ENCODE measurements around the gene EIF5.

Gene EIF5

GRCh38 chr14:103333754-103334643, at the start of gene EIF5:
Gene EIF5, plus strand, starts transcription at chr14:103334237. Its CDS starts 1,624 bp downstream, at chr14:103335861.
- DNase-seq (ENCODE audit: low read depth in 3 of 3): peak; percentile 99

- no peak for DNase-seq (ENCODE audit: low read depth in 3 of 3)
Observed at GRCh38 chr14:103284574-103285467, 49.2 kb upstream of the EIF5 start.

GRCh38 chr14:103286460-103286859, 47.6 kb upstream of the EIF5 start:
- DNase-seq (ENCODE audit: low read depth in 3 of 3): no peak

- no peak for DNase-seq (ENCODE audit: low read depth in 3 of 3)
Observed at GRCh38 chr14:103286968-103287850, 46.8 kb upstream of the EIF5 start.

- DNase-seq (ENCODE audit: low read depth in 3 of 3): no peak
Observed at GRCh38 chr14:103288076-103288766, 45.8 kb upstream of the EIF5 start.

GRCh38 chr14:103290056-103290455, 44.0 kb upstream of the EIF5 start:
- no peak for DNase-seq (ENCODE audit: low read depth in 3 of 3)

GRCh38 chr14:103290494-103290893, 43.5 kb upstream of the EIF5 start:
- no peak for DNase-seq (ENCODE audit: low read depth in 3 of 3)

GRCh38 chr14:103290961-103291360, 43.1 kb upstream of the EIF5 start:
- no peak for DNase-seq (ENCODE audit: low read depth in 3 of 3)

GRCh38 chr14:103292426-103293374, 41.3 kb upstream of the EIF5 start:
- peak; percentile 55 to 71 (median 57) for DNase-seq (ENCODE audit: low read depth in 3 of 3)

GRCh38 chr14:103293465-103293864, 40.6 kb upstream of the EIF5 start:
- DNase-seq (ENCODE audit: low read depth in 3 of 3): no peak

GRCh38 chr14:103294091-103294490, 39.9 kb upstream of the EIF5 start:
- no peak for DNase-seq (ENCODE audit: low read depth in 3 of 3)

GRCh38 chr14:103296007-103296406, 38.0 kb upstream of the EIF5 start:
- DNase-seq (ENCODE audit: low read depth in 3 of 3): no peak

GRCh38 chr14:103296987-103297386, 37.0 kb upstream of the EIF5 start:
- no peak for DNase-seq (ENCODE audit: low read depth in 3 of 3)

GRCh38 chr14:103298620-103299019, 35.4 kb upstream of the EIF5 start:
- no peak for DNase-seq (ENCODE audit: low read depth in 3 of 3)

GRCh38 chr14:103301512-103302354, 32.3 kb upstream of the EIF5 start:
- DNase-seq (ENCODE audit: low read depth in 3 of 3): no peak

- no peak for DNase-seq (ENCODE audit: low read depth in 3 of 3)
Observed at GRCh38 chr14:103302966-103303365, 31.1 kb upstream of the EIF5 start.

- no peak for DNase-seq (ENCODE audit: low read depth in 3 of 3)
Observed at GRCh38 chr14:103304706-103305105, 29.3 kb upstream of the EIF5 start.

GRCh38 chr14:103308717-103309616, 25.1 kb upstream of the EIF5 start:
- DNase-seq (ENCODE audit: low read depth in 3 of 3): no peak

All from stimulated activated CD4-positive, alpha-beta T cell treated with anti-CD3 and anti-CD28 coated beads, TNF-alpha, amount 100 ng/mL, for 48 hours (primary cell).